WTC11 (cell line): ENCODE measurements around the gene CTNNA3.

ENCODE experiments used
- ATF3 ChIP-seq: sonication (generic); formaldehyde crosslinking; conservative IDR thresholded peaks from 2 replicates; pipeline ENCODE4 v1.8.1; 2022; ENCODE audit warnings: mild to moderate bottlenecking, missing genetic modification reagents
- HMGXB4 ChIP-seq: sonication (generic); formaldehyde crosslinking; IDR thresholded peaks from 2 replicates; pipeline ENCODE4 v1.8.1; 2023; ENCODE audit warnings: mild to moderate bottlenecking, moderate library complexity, missing genetic modification reagents
- NFATC4 ChIP-seq: fragments of 250-450 bp; sonication (Bioruptor Pico); IDR thresholded peaks from 2 replicates; pipeline ENCODE4 v1.9.0; 2021; ENCODE audit warnings: mild to moderate bottlenecking
- TF ChIP-seq, protein P1 (sequence below): fragments of 200-600 bp; IDR thresholded peaks from 2 replicates; pipeline ENCODE4 v1.8.0; 2022; ENCODE audit warnings: antibody characterized with exemption
- TF ChIP-seq, protein P2 (sequence below): sonication (generic); formaldehyde crosslinking; IDR thresholded peaks from 2 replicates; pipeline ENCODE4 v1.8.0; 2023; ENCODE audit warnings: missing genetic modification reagents, mild to moderate bottlenecking, borderline replicate concordance

- TF ChIP-seq, protein P1, sequence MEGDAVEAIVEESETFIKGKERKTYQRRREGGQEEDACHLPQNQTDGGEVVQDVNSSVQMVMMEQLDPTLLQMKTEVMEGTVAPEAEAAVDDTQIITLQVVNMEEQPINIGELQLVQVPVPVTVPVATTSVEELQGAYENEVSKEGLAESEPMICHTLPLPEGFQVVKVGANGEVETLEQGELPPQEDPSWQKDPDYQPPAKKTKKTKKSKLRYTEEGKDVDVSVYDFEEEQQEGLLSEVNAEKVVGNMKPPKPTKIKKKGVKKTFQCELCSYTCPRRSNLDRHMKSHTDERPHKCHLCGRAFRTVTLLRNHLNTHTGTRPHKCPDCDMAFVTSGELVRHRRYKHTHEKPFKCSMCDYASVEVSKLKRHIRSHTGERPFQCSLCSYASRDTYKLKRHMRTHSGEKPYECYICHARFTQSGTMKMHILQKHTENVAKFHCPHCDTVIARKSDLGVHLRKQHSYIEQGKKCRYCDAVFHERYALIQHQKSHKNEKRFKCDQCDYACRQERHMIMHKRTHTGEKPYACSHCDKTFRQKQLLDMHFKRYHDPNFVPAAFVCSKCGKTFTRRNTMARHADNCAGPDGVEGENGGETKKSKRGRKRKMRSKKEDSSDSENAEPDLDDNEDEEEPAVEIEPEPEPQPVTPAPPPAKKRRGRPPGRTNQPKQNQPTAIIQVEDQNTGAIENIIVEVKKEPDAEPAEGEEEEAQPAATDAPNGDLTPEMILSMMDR: no peak
- TF ChIP-seq HMGXB4 (CRISPR knock-in tag) (no peak), NFATC4 (CRISPR knock-in tag) (no peak), ATF3 (no peak)
- TF ChIP-seq, protein P2, sequence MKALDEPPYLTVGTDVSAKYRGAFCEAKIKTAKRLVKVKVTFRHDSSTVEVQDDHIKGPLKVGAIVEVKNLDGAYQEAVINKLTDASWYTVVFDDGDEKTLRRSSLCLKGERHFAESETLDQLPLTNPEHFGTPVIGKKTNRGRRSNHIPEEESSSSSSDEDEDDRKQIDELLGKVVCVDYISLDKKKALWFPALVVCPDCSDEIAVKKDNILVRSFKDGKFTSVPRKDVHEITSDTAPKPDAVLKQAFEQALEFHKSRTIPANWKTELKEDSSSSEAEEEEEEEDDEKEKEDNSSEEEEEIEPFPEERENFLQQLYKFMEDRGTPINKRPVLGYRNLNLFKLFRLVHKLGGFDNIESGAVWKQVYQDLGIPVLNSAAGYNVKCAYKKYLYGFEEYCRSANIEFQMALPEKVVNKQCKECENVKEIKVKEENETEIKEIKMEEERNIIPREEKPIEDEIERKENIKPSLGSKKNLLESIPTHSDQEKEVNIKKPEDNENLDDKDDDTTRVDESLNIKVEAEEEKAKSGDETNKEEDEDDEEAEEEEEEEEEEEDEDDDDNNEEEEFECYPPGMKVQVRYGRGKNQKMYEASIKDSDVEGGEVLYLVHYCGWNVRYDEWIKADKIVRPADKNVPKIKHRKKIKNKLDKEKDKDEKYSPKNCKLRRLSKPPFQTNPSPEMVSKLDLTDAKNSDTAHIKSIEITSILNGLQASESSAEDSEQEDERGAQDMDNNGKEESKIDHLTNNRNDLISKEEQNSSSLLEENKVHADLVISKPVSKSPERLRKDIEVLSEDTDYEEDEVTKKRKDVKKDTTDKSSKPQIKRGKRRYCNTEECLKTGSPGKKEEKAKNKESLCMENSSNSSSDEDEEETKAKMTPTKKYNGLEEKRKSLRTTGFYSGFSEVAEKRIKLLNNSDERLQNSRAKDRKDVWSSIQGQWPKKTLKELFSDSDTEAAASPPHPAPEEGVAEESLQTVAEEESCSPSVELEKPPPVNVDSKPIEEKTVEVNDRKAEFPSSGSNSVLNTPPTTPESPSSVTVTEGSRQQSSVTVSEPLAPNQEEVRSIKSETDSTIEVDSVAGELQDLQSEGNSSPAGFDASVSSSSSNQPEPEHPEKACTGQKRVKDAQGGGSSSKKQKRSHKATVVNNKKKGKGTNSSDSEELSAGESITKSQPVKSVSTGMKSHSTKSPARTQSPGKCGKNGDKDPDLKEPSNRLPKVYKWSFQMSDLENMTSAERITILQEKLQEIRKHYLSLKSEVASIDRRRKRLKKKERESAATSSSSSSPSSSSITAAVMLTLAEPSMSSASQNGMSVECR (CRISPR knock-in tag): no peak
Measured at GRCh38 chr10:67696029-67696428, at the start of gene CTNNA3.
